NCI-H526 treated with DMSO at 0.1 percent for 48 hours (cell line): ENCODE measurements around the gene KLHL18.
"Not testable (repeated sequence)": the region's sequence is repeated elsewhere in the genome, so short reads cannot be mapped to it uniquely, and the experiment has no call there.

ENCODE experiments used
- DNase-seq: peaks from one replicate; lab custom pipeline; 2025; lab: John Stamatoyannopoulos, UW

The KLHL18 gene

GRCh38 chr3:47274652-47275051, 8.1 kb upstream of the KLHL18 start:
- no peak for DNase-seq

DNA sequence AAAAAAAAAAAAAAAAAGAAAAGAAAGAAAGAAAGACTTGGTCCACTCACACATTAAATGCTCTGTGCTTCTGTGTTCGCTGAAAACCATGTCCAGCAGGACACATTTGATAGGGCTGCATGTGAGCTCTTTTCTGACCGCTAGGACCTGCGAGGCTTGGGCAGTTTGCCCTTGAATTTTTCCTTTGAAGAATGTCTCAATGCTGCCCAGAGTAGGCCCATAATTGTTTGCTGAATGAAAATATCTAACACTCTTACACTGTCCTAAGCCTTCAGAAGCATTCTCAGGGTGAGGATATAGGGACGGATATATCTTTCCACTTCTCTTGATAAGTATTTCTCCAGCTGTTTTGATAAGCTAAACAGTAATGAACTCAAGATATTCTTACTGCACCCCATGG, 6.2 kb upstream of the KLHL18 start:
- no peak for DNase-seq

DNA sequence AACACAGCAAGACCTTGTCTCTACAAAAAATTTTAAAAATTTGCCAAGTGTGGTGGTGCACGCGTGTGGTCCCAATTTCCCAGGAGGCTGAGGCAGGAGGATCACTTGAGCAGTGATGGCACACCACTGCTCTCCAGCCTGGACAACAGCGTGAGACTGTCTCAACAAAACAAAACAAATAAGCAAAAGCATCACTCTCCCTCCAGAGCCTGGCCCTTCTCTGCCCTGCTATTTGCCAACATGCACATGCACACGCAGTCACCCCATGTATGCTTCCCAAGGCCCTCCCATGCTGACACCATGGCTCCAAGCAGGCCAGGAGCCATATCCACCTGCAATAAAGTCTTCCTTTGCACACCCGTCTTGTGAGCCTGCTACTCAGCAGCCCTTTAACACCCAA, 2.2 kb upstream of the KLHL18 start:
- no peak for DNase-seq

GRCh38 chr3:47283193-47283537, 421 bp downstream of the KLHL18 start:
- no peak for DNase-seq

- DNase-seq = no peak
Observed at GRCh38 chr3:47283591-47284364, 1.0 kb downstream of the KLHL18 start.

DNA sequence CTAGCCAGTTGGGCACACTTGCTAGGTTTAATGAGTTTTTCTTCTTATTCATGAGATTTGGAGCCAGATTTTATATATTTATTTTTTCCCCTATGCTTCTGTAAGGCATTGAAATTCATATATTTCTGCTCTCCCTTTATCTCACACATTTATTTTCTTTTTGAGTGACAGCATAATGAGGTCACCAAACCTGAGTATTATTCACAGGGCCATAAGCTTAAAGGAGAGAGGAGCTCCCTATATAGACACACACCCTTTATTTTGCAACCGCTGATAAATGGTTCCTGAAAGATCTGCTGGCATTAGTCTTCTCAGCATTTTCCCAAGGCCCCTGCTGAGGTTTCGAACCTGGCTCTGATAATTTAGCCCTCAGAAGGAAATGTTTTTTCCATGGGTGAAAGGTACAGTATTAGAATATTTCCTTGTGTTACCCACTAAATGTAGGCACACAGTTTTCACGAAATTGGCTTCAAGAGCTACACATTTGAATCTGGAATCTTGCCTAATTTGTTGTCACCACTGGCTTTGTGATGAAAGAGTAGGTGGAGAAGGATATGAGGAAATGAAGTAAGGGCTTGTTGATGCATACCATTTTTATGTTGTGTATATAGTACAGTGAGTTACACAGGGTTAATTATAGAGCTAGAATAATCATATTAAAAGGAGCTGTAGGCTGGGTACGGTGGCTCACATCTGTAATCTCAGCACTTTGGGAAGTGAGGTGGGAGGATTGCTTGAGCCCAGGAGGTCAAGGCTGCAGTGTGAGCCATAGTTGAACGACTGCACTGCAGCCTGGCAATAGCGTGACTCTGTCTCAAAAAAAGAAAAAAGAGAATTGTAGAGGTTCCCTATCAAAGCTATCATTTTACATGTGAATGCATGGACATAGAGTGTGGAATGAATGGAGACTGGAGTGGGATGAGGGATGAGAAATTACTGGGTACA, 6.5 kb downstream of the KLHL18 start:
- no peak for DNase-seq

DNA sequence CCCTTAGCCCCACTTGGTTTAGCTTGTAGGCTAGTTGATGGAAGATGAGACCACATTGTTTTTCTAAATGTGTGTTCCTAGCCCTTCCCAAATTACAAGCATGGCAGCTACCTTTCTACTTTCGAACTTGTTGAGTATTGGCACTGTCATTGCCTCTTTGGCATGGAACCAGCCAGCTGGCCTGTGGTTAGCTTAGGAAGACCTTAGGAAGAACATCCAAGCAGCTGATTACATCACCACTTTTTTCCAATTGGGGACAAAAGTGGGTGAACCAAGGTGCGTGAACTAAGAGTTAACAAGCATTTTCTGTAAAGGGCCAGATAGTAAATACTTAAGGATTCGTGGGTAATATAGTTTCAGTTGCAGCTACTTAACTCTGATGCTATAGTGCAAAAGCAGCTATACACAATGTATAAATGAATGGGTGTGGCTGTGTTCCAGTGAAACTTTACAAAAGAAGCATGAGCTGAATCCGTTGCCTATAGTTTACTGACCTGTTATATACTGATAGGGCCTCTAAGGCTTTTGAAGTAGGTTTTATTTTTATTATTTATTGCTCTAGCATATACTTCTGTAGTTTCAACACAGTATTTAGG, 8.5 kb downstream of the KLHL18 start:
- DNase-seq = no peak

GRCh38 chr3:47291754-47292420, 9.1 kb downstream of the KLHL18 start:
- not testable (repeated sequence) for DNase-seq

- DNase-seq = no peak
Observed at GRCh38 chr3:47293822-47294221, 11.1 kb downstream of the KLHL18 start.

GRCh38 chr3:47294392-47294791, 11.6 kb downstream of the KLHL18 start:
- no peak for DNase-seq

DNA sequence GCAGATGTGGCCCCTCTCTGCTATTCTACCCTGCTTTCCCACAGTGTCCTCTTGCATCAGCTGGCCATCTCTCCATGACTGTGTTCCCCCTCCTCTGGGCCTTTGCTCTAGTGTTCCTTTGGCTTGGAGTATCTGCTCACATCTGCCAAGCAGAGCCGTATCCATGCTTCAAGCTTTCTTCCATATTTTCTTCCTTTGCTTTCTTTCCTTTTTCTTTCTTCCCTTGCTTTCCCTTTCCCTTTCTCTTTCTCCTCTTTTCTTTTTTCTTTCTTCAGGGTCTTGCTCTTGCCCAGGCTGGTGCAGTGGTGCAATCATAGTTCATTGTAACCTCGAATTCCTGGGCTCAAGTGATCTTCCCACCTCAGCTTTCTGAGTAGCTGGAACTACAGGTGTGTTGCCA, 12.6 kb downstream of the KLHL18 start:
- no peak for DNase-seq

DNA sequence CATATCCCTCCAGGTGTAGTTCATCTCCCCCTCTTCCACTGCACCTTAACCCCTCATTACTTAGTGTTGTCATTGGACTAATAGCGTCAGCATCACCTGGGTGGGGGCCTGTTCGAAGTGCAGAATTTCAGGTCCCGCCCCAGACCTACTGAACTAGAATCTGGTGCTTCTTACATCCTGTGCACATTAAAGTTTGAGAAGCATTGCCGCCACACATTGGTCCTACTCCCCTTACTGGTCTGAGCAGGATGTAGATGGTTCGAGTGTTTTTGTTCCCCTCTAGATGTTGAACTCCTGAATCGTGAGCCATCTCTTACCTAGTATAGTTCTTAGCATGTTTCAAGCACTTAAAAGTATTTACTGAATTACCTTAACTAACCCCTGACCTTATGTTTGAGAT, 13.2 kb downstream of the KLHL18 start:
- DNase-seq = no peak

- DNase-seq = no peak
Observed at GRCh38 chr3:47296562-47297302, 14.0 kb downstream of the KLHL18 start.

GRCh38 chr3:47298439-47298838, 15.7 kb downstream of the KLHL18 start:
- no peak for DNase-seq

- no peak for DNase-seq
Observed at GRCh38 chr3:47299381-47300318, 16.9 kb downstream of the KLHL18 start.

DNA sequence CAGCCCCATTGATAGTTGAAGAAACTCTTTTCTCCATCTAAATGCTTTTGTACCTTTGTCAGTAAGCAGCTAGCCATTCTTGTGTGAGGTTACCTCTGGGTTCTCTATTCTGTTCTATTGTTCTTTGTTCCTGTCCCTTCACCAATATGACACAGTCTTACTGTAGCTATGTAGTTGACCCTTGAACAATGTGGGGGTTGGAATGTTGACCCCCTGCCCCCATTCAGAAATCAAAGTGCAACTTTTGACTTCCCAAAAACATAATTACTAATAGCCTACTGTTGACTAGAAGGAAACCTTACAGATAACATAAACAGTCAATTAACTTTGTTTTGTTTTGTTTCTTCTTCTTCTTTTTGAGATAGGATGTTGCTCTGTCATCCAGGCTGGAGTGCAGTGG, 18.7 kb downstream of the KLHL18 start:
- no peak for DNase-seq

GRCh38 chr3:47306022-47306421, 23.3 kb downstream of the KLHL18 start:
- no peak for DNase-seq

DNA sequence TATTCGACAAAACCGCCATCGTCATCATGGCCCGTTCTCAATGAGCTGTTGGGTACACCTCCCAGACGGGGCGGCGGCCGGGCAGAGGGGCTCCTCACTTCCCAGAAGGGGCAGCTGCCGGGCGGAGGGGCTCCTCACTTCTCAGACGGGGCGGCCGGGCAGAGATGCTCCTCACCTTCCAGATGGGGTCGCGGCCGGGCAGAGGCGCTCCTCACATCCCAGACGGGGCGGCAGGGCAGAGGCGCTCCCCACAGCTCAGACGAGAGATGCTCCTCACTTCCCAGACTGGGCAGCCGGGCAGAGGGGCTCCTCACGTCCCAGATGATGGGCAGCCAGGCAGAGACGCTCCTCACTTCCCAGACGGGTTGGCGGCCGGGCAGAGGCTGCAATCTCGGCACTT, 26.5 kb downstream of the KLHL18 start:
- not testable (repeated sequence) for DNase-seq

DNA sequence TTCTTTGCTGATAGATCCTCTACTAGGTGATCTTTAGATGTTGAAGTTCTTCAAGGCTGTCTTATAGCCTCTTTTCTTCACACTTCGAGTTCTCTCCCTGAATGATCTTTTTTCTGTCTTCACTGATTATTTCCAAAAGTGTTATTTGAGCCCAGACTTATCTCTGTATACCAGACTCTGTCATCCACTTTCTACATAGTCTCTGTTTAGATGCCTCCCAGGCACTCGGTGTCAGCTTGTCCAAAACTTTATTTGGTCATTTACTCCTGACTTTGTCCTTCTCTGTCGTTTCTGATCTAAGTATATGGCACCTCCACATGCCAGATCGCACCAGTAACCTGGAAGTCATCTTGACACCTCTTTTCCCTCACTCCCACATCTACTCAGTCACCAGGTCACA, 27.6 kb downstream of the KLHL18 start:
- DNase-seq = no peak

- DNase-seq = no peak
Observed at GRCh38 chr3:47313341-47314055, 30.8 kb downstream of the KLHL18 start.
